Gastroesophageal sphincter (tissue), 4 donors: Measurements from ENCODE around the gene KPTN. TPM values are rescaled to one million over a fixed set of nuclear protein-coding genes. Genes with fewer than 3 reads are reported as not detected.

Source experiments
- ATAC-seq: fragments of 150-250 bp; one replicate; pipeline ENCODE4 v1.9.1; 2016; ENCODE audit warnings: mild to moderate bottlenecking, moderate library complexity
- H3K27ac ChIP-seq, 4 donors: fragments of 200-600 bp; sonication (generic) in 3 of 4; 1 replicate in 3 of 4; 2 replicates in 1 of 4; pipeline ENCODE4 v1.5.1; 2016 to 2019
- H3K27me3 ChIP-seq: fragments of 200-600 bp; sonication (generic); one replicate; pipeline ENCODE4 v1.5.1; 2019
- H3K36me3 ChIP-seq, 2 donors: fragments of 200-600 bp; sonication (generic); one replicate each; pipeline ENCODE4 v1.5.1; 2019; ENCODE audit warnings: control low read depth in 1 of 2
- H3K4me1 ChIP-seq, 3 donors: fragments of 200-600 bp; sonication (generic); 1 replicate in 2 of 3; 2 replicates in 1 of 3; pipeline ENCODE4 v1.5.1; 2016 to 2019; ENCODE audit warnings: control low read depth in 2 of 3
- H3K4me3 ChIP-seq, 2 donors: fragments of 200-600 bp; sonication (generic); one replicate each; pipeline ENCODE4 v1.5.1; 2019; ENCODE audit warnings: mild to moderate bottlenecking in 1 of 2, moderate library complexity in 1 of 2
- H3K9me3 ChIP-seq, 3 donors: fragments of 200-600 bp; sonication (generic); one replicate each; pipeline ENCODE4 v1.5.1; 2017 to 2019; ENCODE audit warnings: control low read depth in 2 of 3
- EP300 ChIP-seq: sonication (generic); formaldehyde crosslinking; IDR thresholded peaks from one replicate; pipeline ENCODE4 v1.6.1; 2017; ENCODE audit warnings: antibody characterized with exemption, mild to moderate bottlenecking
- POLR2A ChIP-seq, 2 donors: fragments of 450-650 bp; IDR thresholded peaks; one replicate each; pipeline ENCODE4 v1.6.1; 2017; ENCODE audit warnings: antibody characterized with exemption in 2 of 2, mild to moderate bottlenecking in 2 of 2, moderate library complexity in 1 of 2
- POLR2AphosphoS5 ChIP-seq: sonication (generic); formaldehyde crosslinking; IDR thresholded peaks from one replicate; pipeline ENCODE4 v1.6.1; 2017; ENCODE audit warnings: antibody characterized with exemption
- WGBS, 2 donors: methylation state at CpG; one replicate each; pipeline ENCODE4 v1.1.5; 2018; ENCODE audit warnings: low coverage in 1 of 2; 5-methylcytosine and 5-hydroxymethylcytosine counted together
- total RNA-seq, 4 donors: library from RNA; depleted of rRNA; stranded (reverse); fragments of >200 nt; gene quantifications; one replicate each; pipeline ENCODE4 v1.1.0, GENCODE V29; 2016
- TF ChIP-seq, protein P1 (sequence below), 4 experiments: fragments of 200-600 bp in 2 of 4; fragments of 450-650 bp in 2 of 4; sonication (generic) in 1 of 4; IDR thresholded peaks; one replicate each; pipeline ENCODE4 v1.5.1; 2017 to 2019; ENCODE audit warnings: antibody characterized with exemption in 4 of 4, mild to moderate bottlenecking in 2 of 4, moderate library complexity in 2 of 4

Gene KPTN
- total RNA-seq, 4 donors from 2014 or later = 2.4 to 4.3 (median 3.4) TPM

DNA sequence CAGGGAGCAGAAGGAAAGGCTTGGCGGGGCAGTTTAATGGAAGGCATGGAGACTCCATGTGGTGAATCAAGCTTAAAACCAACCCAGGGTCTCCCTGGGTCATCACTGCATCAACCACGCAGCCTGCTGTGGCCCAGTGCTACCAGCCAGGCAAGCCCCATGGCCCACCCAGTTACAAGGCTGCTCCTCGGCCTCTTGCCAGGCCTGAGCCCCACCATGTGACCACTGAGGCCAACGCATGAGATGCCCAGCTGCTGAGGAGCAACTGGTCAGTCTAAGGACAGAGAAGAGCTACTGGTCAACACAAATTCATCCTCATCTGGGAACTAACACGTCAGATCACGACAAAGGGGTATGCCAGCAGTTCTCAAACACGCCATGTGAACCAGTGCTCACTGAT is 15.4 kb upstream of the KPTN start:
- TF ChIP-seq, protein P1, sequence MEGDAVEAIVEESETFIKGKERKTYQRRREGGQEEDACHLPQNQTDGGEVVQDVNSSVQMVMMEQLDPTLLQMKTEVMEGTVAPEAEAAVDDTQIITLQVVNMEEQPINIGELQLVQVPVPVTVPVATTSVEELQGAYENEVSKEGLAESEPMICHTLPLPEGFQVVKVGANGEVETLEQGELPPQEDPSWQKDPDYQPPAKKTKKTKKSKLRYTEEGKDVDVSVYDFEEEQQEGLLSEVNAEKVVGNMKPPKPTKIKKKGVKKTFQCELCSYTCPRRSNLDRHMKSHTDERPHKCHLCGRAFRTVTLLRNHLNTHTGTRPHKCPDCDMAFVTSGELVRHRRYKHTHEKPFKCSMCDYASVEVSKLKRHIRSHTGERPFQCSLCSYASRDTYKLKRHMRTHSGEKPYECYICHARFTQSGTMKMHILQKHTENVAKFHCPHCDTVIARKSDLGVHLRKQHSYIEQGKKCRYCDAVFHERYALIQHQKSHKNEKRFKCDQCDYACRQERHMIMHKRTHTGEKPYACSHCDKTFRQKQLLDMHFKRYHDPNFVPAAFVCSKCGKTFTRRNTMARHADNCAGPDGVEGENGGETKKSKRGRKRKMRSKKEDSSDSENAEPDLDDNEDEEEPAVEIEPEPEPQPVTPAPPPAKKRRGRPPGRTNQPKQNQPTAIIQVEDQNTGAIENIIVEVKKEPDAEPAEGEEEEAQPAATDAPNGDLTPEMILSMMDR (IDR thresholded peaks at IDR 0.05) = no peak
- no peak for TF ChIP-seq POLR2A (IDR thresholded peaks at IDR 0.05)
- no peak for TF ChIP-seq EP300
- TF ChIP-seq POLR2AphosphoS5 = no peak
- Histone ChIP-seq H3K36me3 (peaks cover 0 to 94% of the 10 kb centered on the region in 2 donors), H3K9me3 (no peaks in the 10 kb centered on the region), H3K27ac (no peak overlapping the region), H3K4me3 (no peak overlapping the region), H3K27me3 (no peaks in the 10 kb centered on the region), H3K4me1 (peaks cover 0 to 24% (median 0%) of the 10 kb centered on the region in 3 donors)
- WGBS, 2 donors = 86 to 90% methylated on average over 3 of the region's 7 CpGs
- no peak for ATAC-seq

DNA sequence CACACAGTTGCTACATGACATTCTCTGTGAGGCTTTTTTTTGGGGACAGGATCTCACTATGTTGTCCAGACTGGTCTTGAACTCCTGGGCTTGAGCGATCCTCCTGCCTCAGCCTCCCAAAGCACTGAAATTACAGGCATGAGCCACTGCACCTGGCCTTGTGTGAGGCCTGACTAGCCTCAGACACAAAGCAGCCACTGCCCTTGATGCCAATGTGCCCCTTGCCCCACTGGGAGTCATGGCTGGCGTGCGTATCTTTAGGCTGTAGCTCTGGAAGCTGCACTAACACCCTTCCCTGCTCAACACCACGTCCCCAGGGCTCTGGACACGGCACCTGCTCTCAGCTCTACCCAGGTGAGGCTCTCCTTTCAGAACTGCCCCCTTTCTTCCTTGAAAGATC is 14.5 kb upstream of the KPTN start:
- Histone ChIP-seq H3K4me3 (no peak overlapping the region), H3K36me3 (peaks cover 0 to 96% of the 10 kb centered on the region in 2 donors), H3K27me3 (no peaks in the 10 kb centered on the region), H3K27ac (no peak overlapping the region), H3K4me1 (peaks cover 0 to 24% (median 0%) of the 10 kb centered on the region in 3 donors), H3K9me3 (no peaks in the 10 kb centered on the region)
- TF ChIP-seq, protein P1 (IDR thresholded peaks at IDR 0.05) = no peak
- TF ChIP-seq EP300 = no peak
- no peak for TF ChIP-seq POLR2AphosphoS5
- no peak for TF ChIP-seq POLR2A (IDR thresholded peaks at IDR 0.05)
- no peak for ATAC-seq
- WGBS, 2 donors = 100% methylated on average over 1 to 2 of the region's 5 CpGs

DNA sequence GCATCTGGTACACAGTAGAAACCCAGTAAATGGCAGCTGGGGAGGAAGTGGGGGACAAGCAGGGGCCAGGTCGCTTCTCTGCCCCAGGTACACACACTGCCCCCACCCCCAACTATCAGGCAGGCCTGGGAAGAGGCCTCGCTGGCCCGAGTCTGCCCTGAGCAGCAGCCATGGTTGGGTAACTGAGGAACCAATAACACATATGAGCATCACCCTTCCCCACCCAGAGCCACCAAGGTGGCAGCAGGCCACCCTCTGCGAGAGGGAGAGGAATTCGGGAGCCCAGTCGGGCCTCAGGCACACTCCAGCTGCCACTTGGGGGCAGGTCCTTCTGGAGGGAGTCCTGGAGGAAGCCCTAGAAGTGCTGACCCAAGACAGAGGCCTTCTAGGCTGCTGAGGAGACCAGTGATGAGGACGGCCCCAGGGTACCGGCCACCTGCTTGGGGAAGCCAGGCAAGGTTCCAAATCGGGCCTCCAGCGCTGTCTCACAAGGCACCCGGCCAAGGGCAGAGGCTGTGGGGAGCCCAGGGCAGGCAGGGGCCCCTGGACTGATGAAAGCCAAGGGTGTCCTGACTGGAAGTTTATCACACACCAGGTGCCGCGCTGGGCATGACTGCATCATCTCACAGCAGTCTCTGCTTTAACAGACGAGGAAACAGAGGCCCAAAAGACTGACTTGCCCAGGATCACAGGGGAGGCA is 14.0 kb upstream of the KPTN start:
- ATAC-seq = no peak
- no peak for TF ChIP-seq EP300
- TF ChIP-seq POLR2A (IDR thresholded peaks at IDR 0.05) = no peak
- TF ChIP-seq, protein P1 (IDR thresholded peaks at IDR 0.05) = no peak
- TF ChIP-seq POLR2AphosphoS5 = no peak
- peaks cover 0 to 96% of the 10 kb centered on the region in 2 donors for H3K36me3 ChIP-seq
- no peaks in the 10 kb centered on the region for H3K27me3 ChIP-seq
- H3K27ac ChIP-seq = no peak overlapping the region
- no peak overlapping the region for H3K4me3 ChIP-seq
- H3K4me1 ChIP-seq = peaks cover 0 to 24% (median 0%) of the 10 kb centered on the region in 3 donors
- no peaks in the 10 kb centered on the region for H3K9me3 ChIP-seq
- WGBS, 2 donors = 80% methylated on average over 1 of the region's 14 CpGs; no CpG with 5 or more reads in 1 of the 2 donors

DNA sequence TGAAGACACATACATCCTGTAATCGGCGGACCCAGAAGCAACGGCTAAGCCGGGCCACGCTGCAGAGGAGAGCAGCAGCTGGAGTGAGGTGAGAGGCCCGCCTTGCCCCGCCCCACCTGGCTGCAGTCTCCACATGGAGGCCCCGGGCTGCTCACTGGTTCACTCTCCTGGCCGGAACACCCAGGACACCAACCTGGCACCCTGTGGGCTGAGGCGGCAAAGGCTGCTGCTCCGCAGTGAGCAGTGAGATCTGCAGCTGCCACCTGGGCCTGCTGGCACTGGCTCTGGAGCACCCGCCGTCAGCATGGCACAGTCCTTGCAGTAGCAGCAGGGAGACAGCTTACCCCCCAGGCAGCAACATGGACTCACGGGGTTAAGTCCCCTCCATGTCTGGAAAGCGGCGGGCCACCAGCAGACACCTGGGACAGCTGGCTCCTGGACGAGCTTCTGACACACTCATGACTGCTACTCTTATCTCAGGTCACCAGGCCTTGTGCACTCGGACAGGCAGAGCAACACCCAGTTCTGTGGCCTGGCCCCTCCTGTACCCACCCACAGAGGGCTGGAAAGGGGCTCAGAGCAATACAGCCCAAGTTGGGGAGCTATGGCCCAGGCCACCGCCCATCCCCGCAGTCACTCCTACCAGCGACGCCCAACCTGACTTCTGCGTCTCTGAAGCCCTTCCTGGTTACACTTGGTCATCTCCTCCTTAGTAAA is 13.2 kb upstream of the KPTN start:
- no peak for TF ChIP-seq POLR2AphosphoS5
- TF ChIP-seq EP300 = no peak
- TF ChIP-seq, protein P1 (IDR thresholded peaks at IDR 0.05) = no peak
- TF ChIP-seq POLR2A (IDR thresholded peaks at IDR 0.05) = no peak
- Histone ChIP-seq H3K9me3 (no peaks in the 10 kb centered on the region), H3K27me3 (no peaks in the 10 kb centered on the region), H3K36me3 (peaks cover 0 to 96% of the 10 kb centered on the region in 2 donors), H3K4me1 (peaks cover 0 to 24% (median 0%) of the 10 kb centered on the region in 3 donors), H3K27ac (no peak overlapping the region), H3K4me3 (no peak overlapping the region)
- 84 to 87% methylated on average over 3 to 6 of the region's 23 CpGs for WGBS, 2 donors
- ATAC-seq = no peak
